Mesodermal cell (in vitro differentiated cells): ENCODE results near the gene PAQR5.

ENCODE experiments used
- H3K27ac ChIP-seq: 2 replicates; pipeline ENCODE4 v1.7.0; 2013; ENCODE audit warnings: mild to moderate bottlenecking, low read depth, low read length, moderate library complexity; ENCODE audit not compliant: severe bottlenecking
- H3K36me3 ChIP-seq: 2 replicates; pipeline ENCODE4 v1.7.1; 2013; ENCODE audit warnings: mild to moderate bottlenecking, low read length, moderate library complexity; ENCODE audit not compliant: control insufficient read depth, insufficient read depth
- H3K4me1 ChIP-seq: one replicate; pipeline ENCODE4 v1.7.1; 2013; ENCODE audit warnings: mild to moderate bottlenecking, low read length; ENCODE audit not compliant: insufficient read depth, control insufficient read depth, poor library complexity, severe bottlenecking
- H3K4me3 ChIP-seq: 2 replicates; pipeline ENCODE4 v1.7.0; 2013; ENCODE audit warnings: low read length, control low read depth, mild to moderate bottlenecking; ENCODE audit not compliant: insufficient read depth, poor library complexity, severe bottlenecking; ENCODE audit errors: extremely low read depth
- H3K9me3 ChIP-seq: 2 replicates; pipeline ENCODE4 v1.7.1; 2013; ENCODE audit warnings: mild to moderate bottlenecking, low read length, moderate library complexity; ENCODE audit not compliant: control insufficient read depth
- WGBS, 2 experiments: methylation state at CpG; one replicate each; pipeline ENCODE4 v1.1.5; 2013; ENCODE audit warnings: missing lambda C conversion rate in 2 of 2; ENCODE audit not compliant: insufficient coverage in 2 of 2; 5-methylcytosine and 5-hydroxymethylcytosine counted together

The PAQR5 gene

DNA sequence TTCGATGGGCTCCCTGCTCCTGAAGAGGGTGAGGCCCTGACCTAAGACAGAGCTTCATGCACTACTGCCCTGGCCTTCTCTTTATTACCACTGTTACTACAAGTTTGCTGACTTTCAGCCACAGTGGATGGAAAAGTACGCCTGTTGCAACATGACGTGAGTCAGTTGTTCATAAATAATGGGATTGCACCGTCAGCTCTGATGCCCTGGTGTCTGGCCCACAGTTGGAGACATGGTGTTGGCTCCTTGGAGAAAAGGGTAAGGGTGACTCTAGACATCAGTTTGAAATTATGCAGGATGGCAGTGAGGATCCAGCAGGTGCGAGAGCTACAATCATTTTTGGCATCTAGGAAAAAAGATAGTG is 5.5 kb downstream of the PAQR5 start:
- WGBS, 2 experiments, result 71 to 77% methylated on average over 5 of the region's 5 CpGs
- H3K4me3 ChIP-seq, result no peak overlapping the region
- H3K36me3 ChIP-seq, result no peaks in the 10 kb centered on the region
- H3K9me3 ChIP-seq, result peaks cover 3% of the 10 kb centered on the region
- no peak overlapping the region for H3K27ac ChIP-seq
- H3K4me1 ChIP-seq, result peaks cover 14% of the 10 kb centered on the region

DNA sequence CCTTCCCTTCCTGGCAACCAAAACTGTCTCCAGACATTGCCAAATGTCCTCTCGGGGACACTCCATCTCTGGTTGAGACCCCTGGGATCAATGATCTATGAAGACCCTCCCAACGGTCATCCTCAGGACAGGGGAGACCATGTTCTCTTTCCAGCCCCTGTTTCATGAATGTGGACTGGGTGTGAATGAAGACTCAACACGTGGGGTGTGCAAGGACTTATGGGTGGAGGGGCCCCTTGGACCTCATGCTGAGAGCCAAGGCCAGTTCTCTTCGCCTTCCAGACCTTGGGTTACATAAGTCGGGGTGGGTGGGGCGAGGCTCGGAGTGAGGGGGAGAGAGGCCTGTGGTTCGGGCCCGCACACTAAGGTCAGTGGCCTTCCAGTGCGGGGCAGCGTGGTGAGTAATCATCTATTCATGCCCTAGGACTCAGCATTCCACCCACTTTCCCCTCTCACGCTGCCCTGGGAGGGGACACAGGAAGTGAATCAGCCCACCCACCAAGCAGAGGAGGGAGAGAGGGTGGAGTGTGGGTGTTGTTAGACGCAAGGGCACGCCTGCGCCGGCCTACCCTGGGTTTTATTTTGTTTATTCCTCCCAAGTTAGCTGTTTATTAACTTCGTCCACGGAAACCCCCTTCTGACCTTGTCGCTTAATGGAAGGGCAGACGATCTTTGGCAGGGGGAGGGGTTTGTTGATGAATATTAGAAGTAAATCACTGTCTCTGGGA is 6.7 kb downstream of the PAQR5 start:
- H3K36me3 ChIP-seq, result no peaks in the 10 kb centered on the region
- H3K4me1 ChIP-seq, result peaks cover 14% of the 10 kb centered on the region
- no peak overlapping the region for H3K4me3 ChIP-seq
- peak overlapping the region; percentile 75 for H3K27ac ChIP-seq
- WGBS, 2 experiments, result 71 to 77% methylated on average over 4 to 5 of the region's 20 CpGs
- peaks cover 3% of the 10 kb centered on the region for H3K9me3 ChIP-seq

DNA sequence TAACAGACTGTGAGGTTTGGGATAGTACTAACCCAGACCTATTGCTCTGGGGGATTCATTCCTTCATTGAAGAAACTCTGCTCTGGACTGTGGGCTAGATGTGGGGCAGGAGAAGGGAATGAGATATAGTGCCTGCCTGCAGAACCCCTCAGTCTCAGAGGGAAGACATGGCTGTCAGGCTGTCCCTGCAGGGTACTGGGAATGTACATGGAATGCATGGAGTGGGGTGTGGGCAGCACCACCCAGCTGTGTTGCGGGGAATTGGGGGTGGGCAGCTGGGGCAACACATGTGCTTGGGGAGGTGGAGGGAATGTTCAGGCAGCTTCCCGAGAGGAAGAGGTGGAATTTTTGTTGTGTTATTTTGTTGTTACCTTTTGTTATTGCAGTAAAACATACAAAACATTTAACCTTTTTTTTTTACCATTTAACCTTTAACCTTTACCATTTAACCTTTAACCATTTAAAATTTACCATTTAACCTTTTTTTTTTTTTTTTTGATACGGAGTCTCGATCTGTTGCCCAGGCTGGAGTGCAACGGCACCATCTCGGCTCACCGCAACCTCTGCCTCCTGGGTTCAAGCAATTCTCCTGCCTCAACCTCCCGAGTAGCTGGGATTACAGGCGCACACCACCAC is 7.3 kb downstream of the PAQR5 start:
- H3K4me1 ChIP-seq, result peaks cover 14% of the 10 kb centered on the region
- H3K9me3 ChIP-seq, result peaks cover 3% of the 10 kb centered on the region
- H3K36me3 ChIP-seq, result no peaks in the 10 kb centered on the region
- H3K4me3 ChIP-seq, result no peak overlapping the region
- peak overlapping the region; percentile 75 for H3K27ac ChIP-seq
- 94 to 100% methylated on average over 4 to 5 of the region's 9 CpGs for WGBS, 2 experiments

DNA sequence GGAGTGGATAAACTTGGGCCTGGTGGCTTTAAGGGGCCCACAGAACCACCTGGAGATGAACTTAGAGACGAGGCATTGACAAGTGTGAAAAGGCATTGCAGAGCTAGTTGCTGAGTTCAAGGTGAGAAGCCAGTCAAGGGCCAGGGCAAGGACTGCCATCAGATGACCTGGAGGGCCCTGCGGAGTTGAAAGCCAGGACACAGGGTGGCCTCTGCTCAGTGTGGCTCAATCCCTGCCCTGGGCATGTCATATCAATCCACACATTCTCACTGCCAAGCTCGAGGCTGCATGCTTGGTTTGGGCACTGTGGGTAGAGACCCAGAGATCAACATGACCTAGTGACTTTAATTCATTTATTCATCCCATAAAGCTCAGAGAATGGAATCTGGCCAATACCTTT is 9.2 kb downstream of the PAQR5 start:
- Histone ChIP-seq H3K9me3 (peaks cover 3% of the 10 kb centered on the region), H3K4me1 (peaks cover 22% of the 10 kb centered on the region), H3K27ac (no peak overlapping the region), H3K36me3 (no peaks in the 10 kb centered on the region), H3K4me3 (no peak overlapping the region)
- WGBS, 2 experiments, result 88 to 100% methylated on average over 2 to 3 of the region's 3 CpGs

DNA sequence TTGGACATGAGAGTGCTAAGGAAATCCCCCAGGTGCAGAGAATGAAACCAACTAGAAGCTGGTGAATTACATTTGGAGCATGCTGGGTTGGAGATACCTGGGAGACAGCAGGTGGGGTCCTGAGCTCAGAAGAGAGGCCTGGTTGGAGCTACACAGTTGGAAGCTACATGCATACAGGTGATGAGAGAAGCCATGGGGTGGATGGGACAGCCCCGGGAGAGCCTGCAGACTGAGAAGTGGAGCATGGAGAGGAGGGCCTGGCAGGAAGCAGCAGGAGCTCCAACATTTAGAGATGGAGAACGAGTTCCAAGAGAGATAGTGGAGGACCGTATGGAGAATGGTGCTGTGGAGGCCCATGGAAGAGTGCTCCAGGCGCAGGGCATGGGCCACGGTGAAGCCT is 10.2 kb downstream of the PAQR5 start:
- peaks cover 22% of the 10 kb centered on the region for H3K4me1 ChIP-seq
- peaks cover 3% of the 10 kb centered on the region for H3K9me3 ChIP-seq
- WGBS, 2 experiments, result 79 to 92% methylated on average over 4 to 5 of the region's 5 CpGs
- H3K27ac ChIP-seq, result no peak overlapping the region
- H3K36me3 ChIP-seq, result no peaks in the 10 kb centered on the region
- no peak overlapping the region for H3K4me3 ChIP-seq

DNA sequence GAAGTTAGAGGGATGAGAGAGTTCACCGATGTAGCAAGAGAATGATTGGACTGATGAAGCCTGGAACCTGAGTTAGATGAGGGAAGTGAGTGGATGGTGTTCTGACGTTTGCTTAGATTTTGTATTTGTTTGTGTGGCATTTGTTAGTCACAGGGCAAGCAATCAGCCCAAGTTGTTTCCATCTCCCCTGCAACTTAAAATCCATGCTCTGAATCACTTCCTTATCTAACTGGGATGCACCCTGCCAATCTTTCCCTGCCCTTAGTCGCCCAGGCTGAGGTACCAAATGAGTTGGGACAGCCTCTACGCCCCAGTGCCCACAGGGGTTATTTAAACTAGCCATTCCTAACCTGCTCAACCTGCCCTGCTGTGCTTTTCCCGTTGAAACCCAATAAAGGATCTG is 12.6 kb downstream of the PAQR5 start:
- WGBS, 2 experiments, result 88 to 90% methylated on average over 2 to 5 of the region's 5 CpGs
- H3K27ac ChIP-seq, result no peak overlapping the region
- H3K36me3 ChIP-seq, result no peaks in the 10 kb centered on the region
- no peaks in the 10 kb centered on the region for H3K9me3 ChIP-seq
- H3K4me1 ChIP-seq, result peaks cover 9% of the 10 kb centered on the region
- H3K4me3 ChIP-seq, result no peak overlapping the region

DNA sequence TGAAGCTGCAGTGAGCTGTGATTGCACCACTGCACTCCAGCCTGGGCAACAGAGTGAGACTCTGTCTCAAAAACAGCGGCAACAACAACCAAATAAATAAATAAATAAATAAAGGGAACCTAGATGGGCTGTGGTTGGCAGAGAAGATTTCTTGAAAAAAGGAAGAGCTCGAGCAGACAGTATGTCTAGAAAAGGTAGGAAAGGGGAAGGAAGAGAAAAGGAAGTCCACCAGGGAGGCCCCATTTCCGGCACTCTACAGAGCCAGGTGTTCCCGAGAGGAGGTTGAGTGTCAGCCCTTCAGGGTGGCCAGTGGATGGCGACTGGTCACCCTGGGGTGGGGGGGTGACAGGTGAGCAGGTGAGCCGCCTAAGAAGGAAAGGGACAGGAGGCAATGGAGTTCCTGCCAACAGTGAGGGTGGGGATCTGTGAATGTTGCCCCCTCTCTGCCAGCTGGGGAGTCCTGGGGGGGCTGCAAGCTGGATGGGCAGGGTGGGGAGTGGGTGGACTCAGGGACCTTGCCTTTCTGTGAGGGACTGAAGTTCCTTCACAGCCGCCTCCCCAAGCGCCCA is 14.8 kb downstream of the PAQR5 start:
- peaks cover 8% of the 10 kb centered on the region for H3K4me1 ChIP-seq
- H3K9me3 ChIP-seq, result no peaks in the 10 kb centered on the region
- no peaks in the 10 kb centered on the region for H3K36me3 ChIP-seq
- no peak overlapping the region for H3K4me3 ChIP-seq
- WGBS, 2 experiments, result 89 to 92% methylated on average over 7 of the region's 8 CpGs
- H3K27ac ChIP-seq, result no peak overlapping the region

DNA sequence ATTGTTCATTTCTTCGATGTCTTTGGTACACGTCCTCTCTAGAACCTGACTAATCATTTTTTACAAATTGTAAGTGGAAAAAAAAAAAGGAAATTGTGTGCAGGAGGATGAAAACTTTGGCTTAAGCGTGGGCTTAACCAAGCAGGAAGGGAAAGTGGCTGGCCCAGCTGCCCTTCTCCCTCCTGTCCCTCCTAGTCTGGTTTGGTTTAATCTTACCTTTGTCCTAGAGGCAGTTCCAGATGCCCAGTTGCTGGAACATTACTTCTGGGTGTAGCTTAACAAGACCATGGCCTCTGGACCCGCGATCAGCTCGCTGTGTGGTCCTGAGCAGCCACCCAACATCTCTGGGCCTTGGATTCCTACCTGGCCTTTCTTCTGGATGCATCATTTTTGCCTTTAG is 15.4 kb downstream of the PAQR5 start:
- 100% methylated on average over 3 to 4 of the region's 6 CpGs for WGBS, 2 experiments
- no peak overlapping the region for H3K27ac ChIP-seq
- no peaks in the 10 kb centered on the region for H3K9me3 ChIP-seq
- H3K4me1 ChIP-seq, result peaks cover 8% of the 10 kb centered on the region
- H3K36me3 ChIP-seq, result no peaks in the 10 kb centered on the region
- H3K4me3 ChIP-seq, result no peak overlapping the region

DNA sequence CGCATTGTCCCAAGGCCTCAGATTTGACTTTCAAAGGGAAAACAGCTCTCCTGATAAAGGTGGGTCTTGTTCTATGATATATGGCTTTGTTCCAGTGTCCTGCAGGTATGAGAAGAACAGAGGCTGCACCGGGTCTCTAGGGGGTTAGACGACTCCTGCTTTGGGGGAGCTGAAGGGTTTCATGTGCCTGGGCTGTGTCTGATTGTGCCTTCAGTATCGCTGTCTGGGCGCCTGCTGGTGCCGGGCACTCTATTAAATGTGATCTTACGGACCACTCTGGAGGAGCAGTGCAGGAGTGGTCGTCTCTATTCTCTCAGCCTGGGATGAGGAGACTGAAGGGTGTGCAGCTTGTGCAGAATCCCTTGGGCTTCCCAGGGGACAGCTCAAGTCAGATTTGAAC is 16.0 kb downstream of the PAQR5 start:
- no peaks in the 10 kb centered on the region for H3K36me3 ChIP-seq
- H3K9me3 ChIP-seq, result no peaks in the 10 kb centered on the region
- H3K4me3 ChIP-seq, result no peak overlapping the region
- WGBS, 2 experiments, result 92 to 93% methylated on average over 8 of the region's 8 CpGs
- H3K27ac ChIP-seq, result no peak overlapping the region
- H3K4me1 ChIP-seq, result peaks cover 13% of the 10 kb centered on the region

DNA sequence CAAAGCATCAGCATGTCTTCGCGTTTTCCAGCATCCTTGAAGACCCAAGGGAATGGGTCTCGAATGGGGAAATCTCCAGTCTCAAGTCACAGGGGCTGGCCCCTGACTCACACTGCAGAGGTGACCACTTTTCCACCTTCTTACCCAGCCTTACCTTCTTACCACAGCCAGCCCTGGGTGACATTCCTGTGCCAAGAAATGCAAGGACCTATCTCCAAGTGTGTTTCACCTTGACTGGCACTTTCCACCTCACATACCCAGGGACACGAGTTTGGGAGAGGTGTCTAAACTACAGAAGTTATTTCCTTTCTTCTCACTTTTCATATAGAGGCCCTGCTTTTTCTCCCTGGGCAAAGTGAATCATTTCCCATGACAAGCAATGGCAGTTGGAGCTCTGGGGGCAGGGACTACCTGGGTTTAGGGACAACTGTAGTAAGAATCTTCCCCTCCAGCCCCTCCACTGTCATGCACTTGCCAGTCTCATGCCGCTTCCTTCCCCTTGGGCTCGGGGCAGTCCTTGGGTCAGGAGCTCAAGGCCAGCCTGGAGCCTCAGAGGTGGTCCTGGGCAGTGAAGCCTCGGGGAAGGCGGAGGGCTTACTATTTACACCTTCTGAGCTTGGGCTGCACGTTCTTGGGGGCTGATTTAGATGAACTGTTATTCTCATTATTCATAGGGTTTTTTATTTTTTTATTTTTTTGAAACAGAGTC is 16.8 kb downstream of the PAQR5 start:
- Histone ChIP-seq H3K4me1 (peaks cover 18% of the 10 kb centered on the region), H3K27ac (no peak overlapping the region), H3K9me3 (no peaks in the 10 kb centered on the region), H3K36me3 (no peaks in the 10 kb centered on the region), H3K4me3 (no peak overlapping the region)
- 94 to 100% methylated on average over 3 to 7 of the region's 9 CpGs for WGBS, 2 experiments
